GM12892 (cell line): ENCODE measurements around the gene RANBP3. TPM values are rescaled to one million over a fixed set of nuclear protein-coding genes. Genes with fewer than 3 reads are reported as not detected.
"Not testable (repeated sequence)": the region's sequence is repeated elsewhere in the genome, so short reads cannot be mapped to it uniquely, and the experiment has no call there.

Experiments
- DNase-seq: peaks from one replicate; pipeline ENCODE4 v3.0.0; 2011; ENCODE audit not compliant: insufficient read length
- FAIRE-seq: peaks from 2 replicates; lab custom pipeline; 2011; peaks lifted over from hg19 to GRCh38; lab: Jason Lieb, UNC
- POLR2A ChIP-seq: IDR thresholded peaks from 2 replicates; pipeline ENCODE4 v1.6.1; 2011; ENCODE audit warnings: low read depth, low read length, control low read depth
- POLR2AphosphoS5 ChIP-seq: IDR thresholded peaks from 2 replicates; pipeline ENCODE4 v1.6.1; 2011; ENCODE audit warnings: low read depth, low read length, control low read depth
- TAF1 ChIP-seq: IDR thresholded peaks from 2 replicates; pipeline ENCODE4 v1.6.1; 2011; ENCODE audit warnings: low read depth, mild to moderate bottlenecking, control low read depth, low read length, borderline replicate concordance
- polyA plus RNA-seq: library from polyadenylated mRNA; unstranded; fragments of >200 nt; gene quantifications from one replicate; pipeline ENCODE4 v1.2.1, GENCODE V29; 2012; ENCODE audit warnings: missing spikeins, inconsistent platforms; ENCODE audit not compliant: missing spikeins

The RANBP3 gene, protein sequence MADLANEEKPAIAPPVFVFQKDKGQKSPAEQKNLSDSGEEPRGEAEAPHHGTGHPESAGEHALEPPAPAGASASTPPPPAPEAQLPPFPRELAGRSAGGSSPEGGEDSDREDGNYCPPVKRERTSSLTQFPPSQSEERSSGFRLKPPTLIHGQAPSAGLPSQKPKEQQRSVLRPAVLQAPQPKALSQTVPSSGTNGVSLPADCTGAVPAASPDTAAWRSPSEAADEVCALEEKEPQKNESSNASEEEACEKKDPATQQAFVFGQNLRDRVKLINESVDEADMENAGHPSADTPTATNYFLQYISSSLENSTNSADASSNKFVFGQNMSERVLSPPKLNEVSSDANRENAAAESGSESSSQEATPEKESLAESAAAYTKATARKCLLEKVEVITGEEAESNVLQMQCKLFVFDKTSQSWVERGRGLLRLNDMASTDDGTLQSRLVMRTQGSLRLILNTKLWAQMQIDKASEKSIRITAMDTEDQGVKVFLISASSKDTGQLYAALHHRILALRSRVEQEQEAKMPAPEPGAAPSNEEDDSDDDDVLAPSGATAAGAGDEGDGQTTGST
- 34.6 TPM for polyA plus RNA-seq

DNA sequence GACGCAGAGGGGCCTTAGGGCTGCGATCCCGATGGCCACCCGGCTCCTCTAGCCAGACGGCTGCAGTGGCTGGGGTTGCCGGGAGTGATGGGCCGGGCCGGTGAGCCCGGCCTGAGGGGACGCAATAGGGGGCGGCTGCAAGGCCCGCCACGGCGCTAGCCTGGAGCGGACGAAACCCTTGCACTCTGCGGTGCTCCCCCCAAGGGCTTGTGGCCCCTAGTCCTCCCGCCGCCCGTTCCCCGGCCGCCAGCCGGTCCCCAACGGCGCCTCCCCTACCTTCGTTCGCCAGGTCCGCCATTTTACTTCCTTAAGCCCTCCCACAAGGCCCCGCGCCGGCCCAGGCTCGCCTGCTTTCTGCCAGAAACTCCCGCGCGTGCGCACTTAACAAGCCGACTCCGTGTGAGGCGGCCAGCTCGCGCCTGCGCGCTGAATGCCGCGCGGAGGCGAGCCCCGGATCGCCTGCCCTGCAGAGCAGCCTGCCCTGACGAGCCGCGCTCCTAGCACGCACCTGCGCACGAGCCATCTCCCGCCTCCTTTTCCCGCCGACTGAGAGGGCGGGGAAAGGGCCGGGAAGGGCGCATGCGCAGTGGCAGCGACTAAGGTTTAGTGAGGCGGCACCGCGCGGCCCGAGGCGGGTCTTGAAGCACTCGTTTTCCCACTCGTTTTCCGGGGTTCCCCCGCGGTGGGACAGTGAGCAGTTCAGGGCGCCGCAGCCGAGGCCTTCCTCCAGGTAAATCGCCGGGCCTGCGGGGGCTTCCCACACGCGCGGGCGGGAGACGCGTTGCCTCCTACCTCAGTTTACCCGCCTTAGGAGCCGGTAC lies at the start of gene RANBP3:
Gene RANBP3, minus strand, starts transcription at position 356 of the 821 bp plus-strand sequence. Its CDS starts 58 bp downstream, at position 298.
- FAIRE-seq = peak; percentile 99
- DNase-seq = peak; percentile 99
- TF ChIP-seq POLR2AphosphoS5 (peak; percentile 62), POLR2A (peak; percentile 86; the same call in 1 of the 2 replicates), TAF1 (peak; percentile 98)

DNA sequence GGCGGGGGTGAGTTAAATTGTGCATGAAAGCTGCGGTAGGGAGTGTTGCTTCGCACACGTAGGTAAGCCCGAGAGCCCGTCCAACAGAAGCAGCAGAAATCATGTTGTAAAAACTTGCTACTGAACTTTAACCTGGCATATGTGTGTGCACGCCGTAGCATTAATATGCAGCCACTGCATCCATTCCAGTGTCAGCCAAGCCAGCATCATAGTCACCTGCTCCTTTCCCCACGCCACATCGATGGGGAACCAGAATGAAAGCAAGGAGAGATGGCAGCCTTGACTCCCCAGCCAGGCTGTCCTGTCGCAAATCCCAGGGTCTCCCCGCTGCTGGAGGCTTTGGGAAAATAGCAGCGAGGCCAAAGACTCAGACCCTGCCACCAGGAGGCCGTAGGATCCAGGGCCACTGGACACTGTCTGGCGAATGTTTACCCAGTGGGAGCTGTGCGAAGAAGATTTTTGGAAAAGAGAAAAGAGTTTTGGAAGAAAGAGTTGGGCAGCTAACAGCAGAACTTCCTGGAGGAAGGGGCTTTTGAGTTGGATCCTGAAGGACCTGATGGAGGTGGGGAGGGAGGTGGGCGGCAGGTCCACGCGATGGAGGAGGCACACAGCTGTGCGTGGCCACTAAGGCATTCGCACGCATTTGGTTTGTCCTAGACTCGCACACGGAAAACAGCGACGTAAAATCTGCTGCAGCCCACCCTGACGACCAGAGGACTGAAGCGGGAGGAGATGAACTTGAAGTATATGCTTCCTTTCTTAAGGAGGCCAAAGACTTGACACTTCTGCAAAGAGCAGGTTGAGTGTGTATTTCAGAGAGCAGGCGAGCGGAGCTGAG lies 48.7 kb upstream of the RANBP3 start:
- TF ChIP-seq TAF1 (no peak), POLR2AphosphoS5 (no peak), POLR2A (no peak)
- no peak for DNase-seq
- FAIRE-seq = no peak

DNA sequence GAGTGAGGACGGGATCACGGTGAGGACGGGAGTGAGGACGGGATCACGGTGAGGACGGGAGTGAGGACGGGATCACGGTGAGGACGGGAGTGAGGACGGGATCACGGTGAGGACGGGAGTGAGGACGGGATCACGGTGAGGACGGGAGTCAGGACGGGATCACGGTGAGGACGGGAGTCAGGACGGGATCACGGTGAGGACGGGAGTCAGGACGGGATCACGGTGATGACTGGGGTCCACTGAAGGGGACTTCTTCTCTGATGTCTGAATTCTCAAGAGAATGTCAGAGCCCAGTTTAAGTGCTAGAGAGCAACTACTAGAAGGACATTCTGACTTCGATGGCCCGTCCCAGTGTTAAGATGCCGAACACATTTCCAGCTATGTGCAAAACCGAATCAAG lies 46.8 kb upstream of the RANBP3 start:
- not testable (repeated sequence) for FAIRE-seq, DNase-seq

DNA sequence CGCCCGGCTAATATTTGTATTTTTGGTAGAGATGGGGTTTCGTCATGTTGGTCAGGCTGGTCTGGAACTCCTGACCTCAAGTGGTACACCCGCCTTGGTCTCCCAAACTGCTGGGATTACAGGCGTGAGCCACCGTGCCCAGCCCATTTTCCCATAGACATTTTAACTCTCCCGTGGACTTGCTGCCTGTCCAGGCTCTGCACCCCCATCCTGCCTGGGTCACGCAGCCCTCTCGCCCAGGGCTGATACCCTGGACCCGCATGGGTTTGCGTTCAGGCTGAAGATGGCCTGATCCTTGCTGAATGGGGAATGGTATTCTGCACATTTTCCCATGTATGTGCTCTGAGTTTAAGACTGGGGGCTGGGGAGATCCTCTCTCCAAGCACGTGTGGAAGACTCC lies 46.0 kb upstream of the RANBP3 start:
- DNase-seq (no peak), FAIRE-seq (no peak)
- no peak for TF ChIP-seq TAF1
- TF ChIP-seq POLR2A = no peak
- TF ChIP-seq POLR2AphosphoS5 = no peak

DNA sequence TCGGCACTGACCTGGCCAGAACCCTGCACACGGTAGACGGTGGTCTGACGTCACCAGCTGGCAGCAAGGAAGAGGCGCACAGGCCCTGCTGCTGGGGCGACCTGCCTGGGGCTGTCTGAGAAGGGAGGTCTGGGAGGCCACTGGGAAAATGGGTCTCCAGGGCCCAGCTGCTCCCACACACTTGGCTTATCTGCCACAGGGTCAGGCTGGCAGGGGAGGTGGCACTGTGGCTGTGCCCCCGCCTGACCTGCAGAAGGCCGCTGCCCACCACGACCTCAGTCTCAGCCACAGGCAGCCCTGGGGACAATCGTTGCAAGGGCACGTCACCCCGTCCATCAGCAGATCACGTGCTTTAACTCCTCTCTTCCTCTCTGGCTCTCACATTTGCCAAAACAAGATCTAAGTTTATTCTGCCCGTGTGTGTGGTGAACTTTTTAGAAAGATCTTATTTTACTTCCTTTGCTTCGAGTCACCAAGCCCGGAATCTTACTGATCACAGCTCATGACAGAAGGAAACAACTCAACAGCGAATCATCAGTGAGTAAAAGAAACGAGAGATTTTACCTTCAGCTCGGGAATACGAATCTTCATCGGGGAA lies 45.2 kb upstream of the RANBP3 start:
- DNase-seq (no peak), FAIRE-seq (peak; percentile 38)
- TF ChIP-seq TAF1 (no peak), POLR2AphosphoS5 (no peak), POLR2A (no peak)

DNA sequence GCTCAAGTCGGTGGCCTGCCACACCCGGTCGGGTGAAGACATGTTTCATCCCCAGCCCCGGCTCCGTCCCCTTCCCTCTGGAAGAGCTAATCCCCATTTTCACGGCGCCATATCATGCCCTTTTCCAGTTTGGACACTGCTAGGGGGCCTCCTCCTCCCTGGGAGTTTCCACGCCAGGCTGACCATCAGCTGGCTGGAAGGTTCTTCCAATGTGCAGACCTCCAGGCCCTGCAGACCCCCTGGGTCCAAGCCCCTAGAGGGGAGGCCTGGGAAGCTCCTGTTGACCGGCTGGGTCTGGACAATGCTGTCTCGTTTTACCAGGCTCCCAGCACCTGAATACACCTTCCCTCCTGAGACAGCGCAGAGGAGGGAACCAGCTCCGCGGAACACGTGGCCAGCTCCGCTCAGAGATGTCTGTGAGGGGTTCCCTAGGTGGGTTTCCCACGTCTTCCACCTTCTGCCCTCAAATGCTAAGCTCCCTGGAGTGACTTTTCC lies 44.7 kb upstream of the RANBP3 start:
- TF ChIP-seq POLR2A = no peak
- TF ChIP-seq POLR2AphosphoS5 = no peak
- TF ChIP-seq TAF1 = no peak
- no peak for FAIRE-seq
- no peak for DNase-seq

DNA sequence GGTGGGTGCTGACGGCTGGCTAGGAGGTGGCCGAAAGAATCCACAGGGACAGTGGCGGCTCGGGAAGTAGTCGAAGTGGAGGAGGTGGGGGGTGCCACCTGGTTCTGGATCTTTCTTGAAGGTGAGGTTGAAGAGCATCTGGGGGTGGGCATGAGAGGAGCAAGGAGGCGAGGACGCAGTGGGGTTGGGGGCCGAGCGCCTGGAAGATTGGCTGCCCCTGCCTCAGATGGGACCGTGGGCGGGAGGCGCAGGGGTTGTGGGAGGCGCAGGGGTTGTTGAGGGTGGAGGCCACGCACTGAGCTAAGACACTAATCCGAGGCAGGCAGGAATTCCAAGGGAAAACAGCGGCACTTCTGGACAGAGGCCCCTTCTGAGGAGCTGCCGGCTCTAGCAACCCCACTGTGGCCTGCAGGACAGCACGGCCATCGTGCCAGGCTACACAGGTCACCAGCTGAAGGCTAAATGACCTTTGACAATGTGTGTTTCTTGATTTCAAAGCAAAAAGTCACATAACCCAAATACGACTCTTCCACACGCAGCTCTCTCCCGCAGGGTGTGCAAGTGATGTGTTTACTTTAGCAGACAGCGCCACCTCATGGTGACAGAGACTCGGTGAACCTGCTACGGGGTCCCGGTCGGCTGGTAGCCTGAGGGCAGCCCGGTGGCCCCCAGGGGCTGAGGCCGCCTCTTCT lies 44.1 kb upstream of the RANBP3 start:
- TF ChIP-seq TAF1 = no peak
- no peak for TF ChIP-seq POLR2A
- TF ChIP-seq POLR2AphosphoS5 = no peak
- peak; percentile 75 for DNase-seq
- FAIRE-seq = peak; percentile 95

DNA sequence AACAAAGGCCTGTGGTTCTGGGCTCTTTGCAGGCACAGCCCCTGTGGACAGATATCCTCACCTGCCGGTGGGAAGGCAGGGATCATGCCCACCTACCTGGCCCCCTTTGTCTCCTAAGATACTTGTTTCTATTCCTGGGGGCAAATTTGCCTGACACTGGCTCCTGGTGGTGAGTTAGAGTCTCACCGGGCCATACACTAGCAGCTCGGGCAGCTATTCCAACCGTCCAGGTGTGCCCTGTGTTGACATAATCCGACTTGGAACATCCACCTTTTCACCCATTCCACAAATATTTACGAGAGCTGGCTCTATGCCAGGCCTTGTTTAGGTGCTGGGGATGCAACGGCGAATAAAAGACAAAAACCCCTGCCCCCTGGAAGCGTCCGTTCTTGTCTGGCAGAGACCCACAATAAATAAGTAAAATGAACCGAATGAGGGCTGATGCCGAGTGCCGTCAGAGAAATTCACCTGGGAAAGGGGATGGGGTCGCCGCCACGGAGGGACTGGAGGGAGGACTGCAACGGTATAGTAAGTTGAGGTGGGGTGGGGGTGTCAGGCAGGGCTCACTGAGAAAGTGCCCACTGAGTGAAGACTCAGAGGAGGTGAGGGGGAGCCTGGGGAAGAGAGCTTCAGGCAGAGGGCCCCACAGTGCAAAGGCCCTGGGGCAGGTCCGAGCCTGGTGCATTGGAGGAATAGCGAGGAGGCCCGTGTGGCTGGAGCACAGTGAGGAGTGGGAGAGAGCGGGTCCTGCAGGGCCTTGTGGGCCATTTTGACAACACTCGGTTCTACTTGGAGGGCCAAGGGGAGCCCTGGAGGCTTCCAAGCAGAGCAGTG lies 43.2 kb upstream of the RANBP3 start:
- TF ChIP-seq POLR2A (no peak), TAF1 (no peak), POLR2AphosphoS5 (no peak)
- no peak for FAIRE-seq
- DNase-seq = no peak
